ENCODE data around the gene BRD3. TPM values are rescaled to one million over a fixed set of nuclear protein-coding genes. Genes with fewer than 3 reads are reported as not detected.
A peak's percentile ranks its signal among the peaks of the same experiment; 100 is the strongest.
"Not testable (repeated sequence)": the region's sequence is repeated elsewhere in the genome, so short reads cannot be mapped to it uniquely, and the experiment has no call there.

BRD3 gene
- 10 to 100 TPM; 17.6 to 52.9 (median 29.0) TPM for total RNA-seq

DNA sequence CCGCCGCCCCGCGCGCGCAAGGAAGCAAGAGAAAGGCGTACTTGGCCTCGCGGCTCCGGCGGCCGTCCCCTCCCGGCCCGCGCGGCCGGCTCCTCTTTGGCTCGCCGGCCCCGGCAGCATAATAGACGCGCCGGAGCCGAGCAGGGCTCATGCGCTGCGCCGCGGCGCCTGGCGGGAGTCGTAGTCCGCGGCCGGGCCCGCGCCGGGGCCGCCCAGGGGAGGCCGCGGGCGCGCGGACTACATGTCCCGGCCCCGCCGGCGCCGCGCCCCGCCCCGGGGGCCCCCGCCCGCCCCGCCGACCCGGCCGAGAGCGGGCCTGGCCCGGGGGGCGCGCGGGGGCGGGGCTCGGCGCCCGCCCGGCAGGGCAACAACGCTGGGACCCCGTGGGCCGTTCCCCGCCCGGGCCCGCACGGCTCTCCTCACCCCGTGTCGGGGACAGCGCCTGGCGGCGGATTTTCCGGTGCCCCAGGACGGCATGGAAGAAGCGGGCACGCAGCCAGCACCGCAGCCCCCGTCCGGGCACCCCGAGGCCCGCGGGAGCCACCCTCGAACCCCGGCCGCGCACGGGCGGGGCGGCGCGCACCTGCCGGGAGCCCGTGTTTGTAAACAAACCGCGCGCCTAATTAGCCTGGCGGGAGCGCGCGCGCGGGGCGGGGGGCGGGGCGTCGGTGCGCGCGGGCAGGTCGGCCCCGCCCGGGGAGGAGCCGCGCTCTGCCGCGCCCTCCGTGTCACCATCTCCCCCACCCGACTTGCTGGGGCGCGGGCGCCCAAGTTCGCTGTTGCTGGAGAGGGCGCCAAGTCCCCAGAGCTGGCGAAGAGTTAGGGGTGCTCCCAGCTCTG, at the start of gene BRD3:
Gene BRD3 (minus strand): TSS at position 123 of the 840 bp plus-strand sequence. CDS start 14,549 bp downstream, outside the sequence.
- no peak for TF ChIP-seq EP300 (IDR thresholded peaks at IDR 0.05)
- TF ChIP-seq CTCF (IDR thresholded peaks at IDR 0.05) = no peak
- peak in 1 of 2 donors; percentile 21 for TF ChIP-seq POLR2A (IDR thresholded peaks at IDR 0.05)
- TF ChIP-seq POLR2AphosphoS5 (IDR thresholded peaks at IDR 0.05) = no peak
- H3K36me3 ChIP-seq = no peaks in the 10 kb centered on the region
- WGBS = no CpG with 5 or more reads among the region's 131 CpGs
- H3K27ac ChIP-seq = peak within 1 kb of the TSS; percentile 99
- no peaks in the 10 kb centered on the region for H3K9me3 ChIP-seq
- peak within 1 kb of the TSS; percentile 91 for H3K4me3 ChIP-seq
- peak; percentile 84 to 85 for DNase-seq (ENCODE audit: low spot score in 2 of 2)
- no peaks in the 10 kb centered on the region for H3K27me3 ChIP-seq
- peaks cover 44% of the 10 kb centered on the region for H3K4me1 ChIP-seq

GRCh38 chr9:134112561-134112960, 44.7 kb upstream of the BRD3 start:
- no peak overlapping the region for H3K4me3 ChIP-seq
- no peaks in the 10 kb centered on the region for H3K9me3 ChIP-seq
- H3K4me1 ChIP-seq = no peaks in the 10 kb centered on the region
- no peaks in the 10 kb centered on the region for H3K36me3 ChIP-seq
- 92% methylated on average over 6 of the region's 6 CpGs for WGBS
- no peak for TF ChIP-seq EP300 (IDR thresholded peaks at IDR 0.05)
- no peak for TF ChIP-seq POLR2A (IDR thresholded peaks at IDR 0.05)
- no peak for TF ChIP-seq CTCF (IDR thresholded peaks at IDR 0.05)
- TF ChIP-seq POLR2AphosphoS5 (IDR thresholded peaks at IDR 0.05) = no peak
- no peaks in the 10 kb centered on the region for H3K27me3 ChIP-seq
- no peak overlapping the region for H3K27ac ChIP-seq
- no peak for DNase-seq (ENCODE audit: low spot score in 2 of 2)

DNA sequence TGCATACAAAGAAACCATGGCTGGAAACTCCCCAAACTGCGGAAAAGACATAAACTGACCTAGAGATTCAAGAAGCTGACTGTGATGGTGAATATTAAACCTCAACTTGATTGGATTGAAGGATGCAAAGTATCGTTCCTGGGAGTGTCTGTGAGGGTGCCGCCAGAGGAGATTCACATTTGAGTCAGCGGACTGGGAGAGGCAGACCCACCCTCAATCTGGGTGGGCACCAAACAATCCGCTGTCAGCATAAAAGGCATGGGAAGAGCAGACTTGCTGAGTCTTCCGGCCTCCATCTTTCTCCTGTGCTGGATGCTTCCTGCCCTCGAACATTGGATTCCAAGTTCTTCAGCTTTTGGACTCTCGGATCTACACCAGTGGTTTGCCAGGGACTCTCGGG, 43.2 kb upstream of the BRD3 start:
- Histone ChIP-seq H3K4me3 (no peak overlapping the region), H3K9me3 (no peaks in the 10 kb centered on the region), H3K4me1 (no peaks in the 10 kb centered on the region), H3K36me3 (no peaks in the 10 kb centered on the region), H3K27me3 (no peaks in the 10 kb centered on the region), H3K27ac (no peak overlapping the region)
- DNase-seq (ENCODE audit: low spot score in 2 of 2) = no peak
- TF ChIP-seq POLR2AphosphoS5 (IDR thresholded peaks at IDR 0.05) (no peak), POLR2A (IDR thresholded peaks at IDR 0.05) (no peak), EP300 (IDR thresholded peaks at IDR 0.05) (no peak)
- 85% methylated on average over 8 of the region's 9 CpGs for WGBS

DNA sequence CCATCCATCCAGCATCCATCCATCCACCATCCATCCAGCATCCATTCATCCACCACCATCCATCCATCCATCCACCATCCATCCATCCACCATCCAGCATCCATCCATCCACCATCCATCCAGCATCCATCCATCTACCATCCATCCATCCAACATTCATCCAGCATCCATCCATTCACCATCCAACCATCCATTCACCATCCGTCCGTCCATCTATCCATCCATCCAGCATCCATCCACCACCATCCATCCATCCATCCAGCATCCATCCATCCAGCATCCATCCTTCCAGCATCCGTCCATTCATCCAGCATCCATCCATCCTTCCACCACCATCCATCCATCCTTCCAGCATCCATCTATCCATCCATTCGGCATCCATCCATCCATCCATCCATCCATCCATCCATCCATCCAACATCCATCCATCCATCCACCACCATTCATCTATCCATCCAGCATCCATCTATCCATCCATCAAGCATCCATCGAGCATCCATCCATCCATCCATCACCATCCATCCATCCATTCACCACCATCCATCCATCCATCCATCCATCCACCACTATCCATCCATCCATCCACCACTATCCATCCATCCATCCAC, 35.7 kb upstream of the BRD3 start:
- Histone ChIP-seq H3K4me3 (no peak overlapping the region), H3K9me3 (no peaks in the 10 kb centered on the region), H3K27me3 (peaks cover 25% of the 10 kb centered on the region), H3K27ac (no peak overlapping the region), H3K36me3 (no peaks in the 10 kb centered on the region), H3K4me1 (no peaks in the 10 kb centered on the region)
- TF ChIP-seq EP300 (IDR thresholded peaks at IDR 0.05) (no peak), CTCF (IDR thresholded peaks at IDR 0.05) (no peak), POLR2A (IDR thresholded peaks at IDR 0.05) (no peak), POLR2AphosphoS5 (IDR thresholded peaks at IDR 0.05) (no peak)
- WGBS = 71% methylated on average over 5 of the region's 5 CpGs
- DNase-seq (ENCODE audit: low spot score in 2 of 2) = no peak

DNA sequence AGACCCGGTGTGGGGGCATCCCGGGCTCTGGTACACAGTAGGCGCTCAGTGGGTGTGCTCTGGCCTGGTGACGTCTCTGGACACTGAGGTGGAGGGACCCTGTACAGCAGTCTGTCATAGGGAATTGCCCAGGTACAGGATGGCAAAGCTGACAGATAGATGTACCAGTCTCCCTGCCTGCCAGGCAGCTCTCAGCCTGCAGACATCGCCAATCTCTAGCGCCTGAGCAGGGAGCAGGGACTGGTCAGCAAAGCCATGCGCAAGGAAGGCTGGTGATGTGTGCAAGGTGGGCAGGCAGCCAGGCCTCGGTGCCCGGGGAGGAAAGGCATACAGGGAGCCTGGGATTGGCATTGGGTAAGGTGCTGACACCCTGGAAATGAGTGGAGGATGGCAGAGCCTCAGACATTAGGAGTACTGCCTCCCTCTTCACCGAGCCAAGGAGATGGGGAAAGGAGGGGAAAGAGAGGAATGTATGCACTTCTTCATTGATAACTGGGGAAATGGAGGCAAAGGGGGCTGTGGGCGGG, 33.9 kb upstream of the BRD3 start:
- no peak for DNase-seq (ENCODE audit: low spot score in 2 of 2)
- Histone ChIP-seq H3K9me3 (no peaks in the 10 kb centered on the region), H3K27ac (no peak overlapping the region), H3K27me3 (peaks cover 25% of the 10 kb centered on the region), H3K4me1 (no peaks in the 10 kb centered on the region), H3K36me3 (no peaks in the 10 kb centered on the region), H3K4me3 (no peak overlapping the region)
- 73% methylated on average over 8 of the region's 11 CpGs for WGBS
- no peak for TF ChIP-seq POLR2A (IDR thresholded peaks at IDR 0.05)
- TF ChIP-seq CTCF (IDR thresholded peaks at IDR 0.05) = no peak
- TF ChIP-seq EP300 (IDR thresholded peaks at IDR 0.05) = no peak
- TF ChIP-seq POLR2AphosphoS5 (IDR thresholded peaks at IDR 0.05) = no peak

DNA sequence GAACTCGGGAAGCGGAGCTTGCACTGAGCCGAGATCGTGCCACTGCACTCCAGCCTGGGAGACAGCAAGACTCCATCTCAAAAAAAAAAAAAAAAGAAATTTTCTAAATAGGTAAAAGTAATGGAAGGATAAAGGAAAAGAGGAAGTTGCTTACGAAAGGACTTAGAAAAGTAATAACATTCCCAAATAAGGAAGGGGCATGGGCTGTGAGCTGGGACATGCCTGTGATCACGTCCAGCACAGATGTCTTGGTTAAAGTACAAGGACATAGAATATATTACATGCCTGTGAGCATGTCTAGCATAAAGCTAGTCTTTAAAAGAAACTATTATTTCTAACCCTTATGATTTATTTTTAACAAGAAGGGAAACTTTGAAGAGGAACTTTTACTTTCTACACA, 33.3 kb upstream of the BRD3 start:
- 65% methylated on average over 6 of the region's 6 CpGs for WGBS
- not testable (repeated sequence) for H3K27ac ChIP-seq

More for the DNA sequence above, 33.3 kb upstream of the BRD3 start:
- not testable (repeated sequence) for H3K4me3 ChIP-seq; H3K9me3 ChIP-seq; H3K4me1 ChIP-seq; H3K36me3 ChIP-seq; DNase-seq (ENCODE audit: low spot score in 2 of 2)
- H3K27me3 ChIP-seq = peaks cover 25% of the 10 kb centered on the region
